MM.1S (cell line): ENCODE data around the gene KLHL11.

Experiments
- CTCF ChIP-seq: fragments of 300-600 bp; sonication (generic); IDR thresholded peaks from 2 replicates; pipeline ENCODE4 v1.5.1; 2016; ENCODE audit warnings: antibody characterized with exemption, low read length, mixed read lengths
- EZH2 ChIP-seq: fragments of 300-600 bp; sonication (generic); optimal IDR thresholded peaks from 2 replicates; pipeline ENCODE3; 2017; ENCODE audit warnings: low read depth, mild to moderate bottlenecking, antibody characterized with exemption, low read length, mixed read lengths

GRCh38 chr17:41904242-41904841 lies 39.1 kb upstream of the KLHL11 start:
- no peak for TF ChIP-seq CTCF
- no peak for TF ChIP-seq EZH2
